HepG2 (cell line): Measurements from ENCODE around the gene C19orf85. TPM values are rescaled to one million over a fixed set of nuclear protein-coding genes. Genes with fewer than 3 reads are reported as not detected.

Experiments
- FIP1L1 ChIP-seq: fragments of 200-400 bp; formaldehyde crosslinking; IDR thresholded peaks from 2 replicates; pipeline ENCODE4 v1.6.1; 2018; ENCODE audit warnings: low read depth, mild to moderate bottlenecking, low read length, moderate library complexity, borderline replicate concordance; ENCODE audit not compliant: insufficient read depth
- FOXP1 ChIP-seq, 2 experiments: fragments of 450-650 bp in 1 of 2; IDR thresholded peaks; 2 replicates each; pipeline ENCODE4 v1.6.1; 2017 to 2018; ENCODE audit warnings: antibody characterized with exemption in 1 of 2
- JUN ChIP-seq: sonication (generic); formaldehyde crosslinking; IDR thresholded peaks from 2 replicates; pipeline ENCODE4 v1.4.0; 2020; ENCODE audit warnings: mild to moderate bottlenecking, missing genetic modification reagents
- KLF9 ChIP-seq: IDR thresholded peaks from 2 replicates; pipeline ENCODE4 v1.6.1; 2016; ENCODE audit warnings: low read depth
- MAFG ChIP-seq: sonication (generic); formaldehyde crosslinking; IDR thresholded peaks from 2 replicates; pipeline ENCODE4 v1.5.1; 2020; ENCODE audit warnings: mild to moderate bottlenecking, missing genetic modification reagents
- MBNL3 ChIP-seq: fragments of 250-450 bp; sonication (Bioruptor Pico); conservative IDR thresholded peaks from 2 replicates; pipeline ENCODE4 v1.8.0; 2022; ENCODE audit warnings: mild to moderate bottlenecking, inconsistent platforms
- MYC ChIP-seq: sonication (generic); formaldehyde crosslinking; IDR thresholded peaks from 2 replicates; pipeline ENCODE4 v1.9.0; 2021; ENCODE audit warnings: missing genetic modification reagents, borderline replicate concordance
- NR1H2 ChIP-seq: sonication (generic); formaldehyde crosslinking; IDR thresholded peaks from 2 replicates; pipeline ENCODE4 v1.8.1; 2022; ENCODE audit warnings: low read depth, missing genetic modification reagents, borderline replicate concordance
- PAF1 ChIP-seq: IDR thresholded peaks from 2 replicates; pipeline ENCODE4 v1.6.1; 2016; ENCODE audit warnings: missing genetic modification reagents, missing compliant biosample characterization
- RFXAP ChIP-seq: sonication (generic); formaldehyde crosslinking; IDR thresholded peaks from 2 replicates; pipeline ENCODE4 v1.4.0; 2020; ENCODE audit warnings: missing genetic modification reagents, borderline replicate concordance
- SKI ChIP-seq: fragments of 450-650 bp; IDR thresholded peaks from one replicate; pipeline ENCODE4 v1.6.1; 2018; ENCODE audit warnings: mild to moderate bottlenecking; ENCODE audit not compliant: partially characterized antibody
- YEATS2 ChIP-seq: sonication (generic); formaldehyde crosslinking; IDR thresholded peaks from 2 replicates; pipeline ENCODE4 v1.4.0; 2020; ENCODE audit warnings: missing genetic modification reagents, borderline replicate concordance
- ZFP82 ChIP-seq: sonication (generic); formaldehyde crosslinking; IDR thresholded peaks from 2 replicates; pipeline ENCODE4 v1.5.1; 2020; ENCODE audit warnings: mild to moderate bottlenecking, missing genetic modification reagents, borderline replicate concordance
- ZFP91 ChIP-seq: sonication (generic); formaldehyde crosslinking; IDR thresholded peaks from 2 replicates; pipeline ENCODE4 v1.9.0; 2022; ENCODE audit warnings: missing genetic modification reagents, mild to moderate bottlenecking, borderline replicate concordance
- ZNF12 ChIP-seq: sonication (generic); formaldehyde crosslinking; IDR thresholded peaks from 2 replicates; pipeline ENCODE4 v1.5.0; 2020; ENCODE audit warnings: missing genetic modification reagents
- ZNF607 ChIP-seq: sonication (generic); formaldehyde crosslinking; IDR thresholded peaks from 2 replicates; pipeline ENCODE4 v1.5.1; 2020; ENCODE audit warnings: missing genetic modification reagents, mild to moderate bottlenecking, borderline replicate concordance
- ZNF703 ChIP-seq: sonication (generic); formaldehyde crosslinking; IDR thresholded peaks from 2 replicates; pipeline ENCODE4 v1.5.1; 2020; ENCODE audit warnings: missing genetic modification reagents, mild to moderate bottlenecking, moderate library complexity, borderline replicate concordance
- ZNF720 ChIP-seq: sonication (generic); formaldehyde crosslinking; IDR thresholded peaks from 2 replicates; pipeline ENCODE4 v1.4.0; 2020; ENCODE audit warnings: missing genetic modification reagents
- ZSCAN31 ChIP-seq: sonication (generic); formaldehyde crosslinking; IDR thresholded peaks from 2 replicates; pipeline ENCODE4 v1.5.0; 2020; ENCODE audit warnings: low read depth, mild to moderate bottlenecking, missing genetic modification reagents
- polyA plus RNA-seq, 8 experiments: library from polyadenylated mRNA; depleted of rRNA in 3 of 8; stranded (reverse) in 7 of 8; unstranded in 1 of 8; fragments of >200 nt; fragmentation: Illumina TruSeq in 4 of 8; extraction: Trizol in 4 of 8; gene quantifications; 2 replicates each; pipeline versions ENCODE4 v1.2.1 to v1.2.3, GENCODE V29; 2011 to 2016; ENCODE audit warnings: low read depth in 4 of 8, missing spikeins in 1 of 8, mixed read lengths in 1 of 8; ENCODE audit not compliant: insufficient read depth in 1 of 8
- total RNA-seq, 5 experiments: library from RNA; depleted of rRNA; stranded (reverse); fragments of >200 nt; fragmentation: Illumina TruSeq; extraction: Trizol; gene quantifications; 2 replicates each; pipeline ENCODE4 v1.2.3, GENCODE V29; 2016; ENCODE audit warnings: low read depth in 1 of 5
- TF ChIP-seq, protein P1 (sequence below): sonication (generic); formaldehyde crosslinking; conservative IDR thresholded peaks from 2 replicates; pipeline ENCODE4 v1.5.0; 2020; ENCODE audit warnings: missing genetic modification reagents
- TF ChIP-seq, protein P2 (sequence below): sonication (generic); formaldehyde crosslinking; IDR thresholded peaks from 2 replicates; pipeline ENCODE4 v1.5.1; 2020; ENCODE audit warnings: missing genetic modification reagents, mild to moderate bottlenecking, borderline replicate concordance
- TF ChIP-seq, protein P3 (sequence below): sonication (generic); formaldehyde crosslinking; conservative IDR thresholded peaks from 2 replicates; pipeline ENCODE4 v1.8.0; 2022; ENCODE audit warnings: mild to moderate bottlenecking, moderate library complexity, missing genetic modification reagents
- TF ChIP-seq, protein P4 (sequence below): sonication (generic); formaldehyde crosslinking; IDR thresholded peaks from 2 replicates; pipeline ENCODE4 v1.4.0; 2020; ENCODE audit warnings: mild to moderate bottlenecking, low read depth, missing genetic modification reagents

C19orf85 gene
- total and polyA plus RNA-seq, 2 of the 13 experiments (the other 11 are each of a cell fraction or from before 2014, with no cell fraction given), result not detected

- TF ChIP-seq, protein P1, sequence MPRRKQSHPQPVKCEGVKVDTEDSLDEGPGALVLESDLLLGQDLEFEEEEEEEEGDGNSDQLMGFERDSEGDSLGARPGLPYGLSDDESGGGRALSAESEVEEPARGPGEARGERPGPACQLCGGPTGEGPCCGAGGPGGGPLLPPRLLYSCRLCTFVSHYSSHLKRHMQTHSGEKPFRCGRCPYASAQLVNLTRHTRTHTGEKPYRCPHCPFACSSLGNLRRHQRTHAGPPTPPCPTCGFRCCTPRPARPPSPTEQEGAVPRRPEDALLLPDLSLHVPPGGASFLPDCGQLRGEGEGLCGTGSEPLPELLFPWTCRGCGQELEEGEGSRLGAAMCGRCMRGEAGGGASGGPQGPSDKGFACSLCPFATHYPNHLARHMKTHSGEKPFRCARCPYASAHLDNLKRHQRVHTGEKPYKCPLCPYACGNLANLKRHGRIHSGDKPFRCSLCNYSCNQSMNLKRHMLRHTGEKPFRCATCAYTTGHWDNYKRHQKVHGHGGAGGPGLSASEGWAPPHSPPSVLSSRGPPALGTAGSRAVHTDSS, result no peak
- no peak for TF ChIP-seq MAFG (CRISPR knock-in tag)
- TF ChIP-seq, protein P2, sequence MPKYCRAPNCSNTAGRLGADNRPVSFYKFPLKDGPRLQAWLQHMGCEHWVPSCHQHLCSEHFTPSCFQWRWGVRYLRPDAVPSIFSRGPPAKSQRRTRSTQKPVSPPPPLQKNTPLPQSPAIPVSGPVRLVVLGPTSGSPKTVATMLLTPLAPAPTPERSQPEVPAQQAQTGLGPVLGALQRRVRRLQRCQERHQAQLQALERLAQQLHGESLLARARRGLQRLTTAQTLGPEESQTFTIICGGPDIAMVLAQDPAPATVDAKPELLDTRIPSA (CRISPR knock-in tag), result no peak
- TF ChIP-seq ZNF12, result no peak
- peak; percentile 59; the same call in 1 of the 2 replicates for TF ChIP-seq ZFP91 (CRISPR knock-in tag)
- no peak for TF ChIP-seq ZFP82 (CRISPR knock-in tag)
- TF ChIP-seq, protein P3, sequence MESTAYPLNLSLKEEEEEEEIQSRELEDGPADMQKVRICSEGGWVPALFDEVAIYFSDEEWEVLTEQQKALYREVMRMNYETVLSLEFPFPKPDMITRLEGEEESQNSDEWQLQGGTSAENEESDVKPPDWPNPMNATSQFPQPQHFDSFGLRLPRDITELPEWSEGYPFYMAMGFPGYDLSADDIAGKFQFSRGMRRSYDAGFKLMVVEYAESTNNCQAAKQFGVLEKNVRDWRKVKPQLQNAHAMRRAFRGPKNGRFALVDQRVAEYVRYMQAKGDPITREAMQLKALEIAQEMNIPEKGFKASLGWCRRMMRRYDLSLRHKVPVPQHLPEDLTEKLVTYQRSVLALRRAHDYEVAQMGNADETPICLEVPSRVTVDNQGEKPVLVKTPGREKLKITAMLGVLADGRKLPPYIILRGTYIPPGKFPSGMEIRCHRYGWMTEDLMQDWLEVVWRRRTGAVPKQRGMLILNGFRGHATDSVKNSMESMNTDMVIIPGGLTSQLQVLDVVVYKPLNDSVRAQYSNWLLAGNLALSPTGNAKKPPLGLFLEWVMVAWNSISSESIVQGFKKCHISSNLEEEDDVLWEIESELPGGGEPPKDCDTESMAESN (CRISPR knock-in tag), result no peak
- no peak for TF ChIP-seq ZNF607 (CRISPR knock-in tag)
- TF ChIP-seq FOXP1 (IDR thresholded peaks at IDR 0.05), result no peak
- no peak for TF ChIP-seq FOXP1 (CRISPR knock-in tag; IDR thresholded peaks at IDR 0.05)
- no peak for TF ChIP-seq JUN (CRISPR knock-in tag)
- TF ChIP-seq SKI, result no peak
- no peak for TF ChIP-seq KLF9 (CRISPR knock-in tag)
- TF ChIP-seq MYC (CRISPR knock-in tag), result peak; percentile 73
- TF ChIP-seq RFXAP (CRISPR knock-in tag), result peak; percentile 64; the same call in 1 of the 2 replicates
- no peak for TF ChIP-seq ZSCAN31 (CRISPR knock-in tag)
- TF ChIP-seq YEATS2 (CRISPR knock-in tag), result no peak
- no peak for TF ChIP-seq ZNF720 (CRISPR knock-in tag)
- TF ChIP-seq PAF1 (CRISPR knock-in tag), result no peak
- TF ChIP-seq, protein P4, sequence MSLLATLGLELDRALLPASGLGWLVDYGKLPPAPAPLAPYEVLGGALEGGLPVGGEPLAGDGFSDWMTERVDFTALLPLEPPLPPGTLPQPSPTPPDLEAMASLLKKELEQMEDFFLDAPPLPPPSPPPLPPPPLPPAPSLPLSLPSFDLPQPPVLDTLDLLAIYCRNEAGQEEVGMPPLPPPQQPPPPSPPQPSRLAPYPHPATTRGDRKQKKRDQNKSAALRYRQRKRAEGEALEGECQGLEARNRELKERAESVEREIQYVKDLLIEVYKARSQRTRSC (CRISPR knock-in tag), result no peak
- TF ChIP-seq MBNL3 (CRISPR knock-in tag), result no peak
- TF ChIP-seq NR1H2 (CRISPR knock-in tag), result no peak
- no peak for TF ChIP-seq ZNF703 (CRISPR knock-in tag)
- no peak for TF ChIP-seq FIP1L1
Observed at GRCh38 chr19:55467236-55468053, 2.9 kb upstream of the C19orf85 start (continued).
